Activated T-cell treated with anti-CD3 and anti-CD28 coated beads, Interleukin-2, amount 50 U/mL, for 24 hours (primary cell): ENCODE measurements around the gene TOB2.
"Not testable (repeated sequence)": the region's sequence is repeated elsewhere in the genome, so short reads cannot be mapped to it uniquely, and the experiment has no call there.

Experiments
- DNase-seq: peaks from one replicate; pipeline ENCODE4 v3.0.0-alpha.2; 2020
- H3K27ac Mint-ChIP-seq: 2 replicates; pipeline ENCODE4 v1.8.0; 2020; ENCODE audit warnings: mild to moderate bottlenecking, mixed read lengths
- H3K27me3 Mint-ChIP-seq: 2 replicates; pipeline ENCODE4 v1.8.0; 2020; ENCODE audit warnings: mixed read lengths
- H3K36me3 Mint-ChIP-seq: 2 replicates; pipeline ENCODE4 v1.8.0; 2020; ENCODE audit warnings: low read depth, mixed read lengths
- H3K4me1 Mint-ChIP-seq: 2 replicates; pipeline ENCODE4 v1.8.0; 2020; ENCODE audit warnings: low read depth, mixed read lengths
- H3K4me3 Mint-ChIP-seq: 2 replicates; pipeline ENCODE4 v1.8.0; 2020; ENCODE audit warnings: mild to moderate bottlenecking, moderate library complexity, mixed read lengths
- H3K9me3 Mint-ChIP-seq: 2 replicates; pipeline ENCODE4 v1.8.0; 2020; ENCODE audit warnings: mixed read lengths

The TOB2 gene

GRCh38 chr22:41445129-41446056, 1.2 kb downstream of the TOB2 start:
- Mint-ChIP-seq H3K27me3 (no peaks in the 10 kb centered on the region), H3K27ac (peak overlapping the region; percentile 95), H3K36me3 (peaks cover 69% of the 10 kb centered on the region), H3K4me1 (peaks cover 24% of the 10 kb centered on the region), H3K4me3 (peak overlapping the region; percentile 92), H3K9me3 (no peaks in the 10 kb centered on the region)
- peak; percentile 52 for DNase-seq

DNA sequence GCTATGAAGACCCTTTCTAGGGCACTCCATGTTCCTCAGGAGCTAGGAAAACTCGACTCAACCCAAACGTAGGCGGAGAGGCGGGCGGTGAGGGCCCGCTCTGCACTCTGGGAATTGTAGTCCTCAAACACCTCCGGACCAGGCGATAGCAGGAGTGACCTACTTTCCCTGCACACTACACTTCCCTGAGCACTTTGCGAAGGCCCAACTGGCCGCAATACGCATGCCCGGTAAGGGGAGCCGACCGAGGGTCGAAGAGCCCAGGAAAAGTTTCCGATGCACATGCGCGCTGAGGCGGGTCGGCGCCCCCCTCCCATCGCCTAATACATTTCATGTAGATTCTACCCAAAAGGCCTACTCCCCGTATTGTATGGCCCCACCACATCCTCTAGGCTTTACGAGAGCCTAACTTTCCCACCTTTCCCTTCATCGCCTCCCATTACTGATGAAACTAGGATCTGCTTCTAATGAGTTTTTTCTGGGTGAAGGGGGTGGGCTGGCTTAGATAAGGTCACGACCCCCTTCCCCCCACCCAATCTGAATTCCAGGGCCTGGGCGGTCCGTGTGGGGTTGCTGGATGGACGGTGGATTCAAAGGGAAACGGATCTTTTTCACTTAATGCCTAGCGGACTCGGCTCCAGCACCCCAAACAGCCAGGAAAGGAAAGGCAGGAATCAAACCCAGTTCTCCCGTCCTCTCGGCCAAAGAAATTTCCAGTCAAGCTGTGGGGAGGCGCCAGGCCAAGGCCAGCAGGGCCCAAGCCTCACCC, 2.1 kb downstream of the TOB2 start:
- peak; percentile 88 for DNase-seq
- Mint-ChIP-seq H3K27ac (peak overlapping the region; percentile 95), H3K4me3 (peak overlapping the region; percentile 92), H3K9me3 (no peaks in the 10 kb centered on the region), H3K4me1 (peaks cover 27% of the 10 kb centered on the region), H3K27me3 (no peaks in the 10 kb centered on the region), H3K36me3 (peaks cover 75% of the 10 kb centered on the region)

GRCh38 chr22:41442240-41442792, 4.3 kb downstream of the TOB2 start:
- Mint-ChIP-seq H3K4me1 (peaks cover 26% of the 10 kb centered on the region), H3K36me3 (peaks cover 85% of the 10 kb centered on the region), H3K27ac (peak overlapping the region; percentile 32), H3K27me3 (no peaks in the 10 kb centered on the region), H3K9me3 (no peaks in the 10 kb centered on the region), H3K4me3 (peak overlapping the region; percentile 92)
- DNase-seq, result no peak

DNA sequence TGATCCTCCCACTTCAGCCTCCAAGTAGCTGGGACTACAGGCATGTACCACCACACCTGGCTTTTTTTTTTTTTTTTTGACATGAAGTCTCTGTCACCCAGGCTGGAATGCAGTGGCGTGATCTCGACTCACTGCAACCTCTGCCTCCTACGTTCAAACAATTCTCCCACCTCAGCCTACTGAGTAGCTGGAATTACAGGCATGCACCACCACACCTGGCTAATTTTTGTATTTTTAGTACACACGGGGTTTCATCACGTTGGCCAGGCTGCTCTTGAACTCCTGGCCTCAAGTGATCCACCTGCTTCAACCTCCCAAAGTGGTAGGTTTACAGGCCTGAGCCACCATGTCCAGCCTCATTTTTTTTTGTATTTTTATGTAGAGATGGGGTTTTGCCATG, 6.1 kb downstream of the TOB2 start:
- DNase-seq, H3K9me3 Mint-ChIP-seq, H3K27me3 Mint-ChIP-seq, H3K4me3 Mint-ChIP-seq: not testable (repeated sequence)
- Mint-ChIP-seq H3K27ac (peak overlapping the region; percentile 63), H3K36me3 (peaks cover 89% of the 10 kb centered on the region), H3K4me1 (peaks cover 34% of the 10 kb centered on the region)

DNA sequence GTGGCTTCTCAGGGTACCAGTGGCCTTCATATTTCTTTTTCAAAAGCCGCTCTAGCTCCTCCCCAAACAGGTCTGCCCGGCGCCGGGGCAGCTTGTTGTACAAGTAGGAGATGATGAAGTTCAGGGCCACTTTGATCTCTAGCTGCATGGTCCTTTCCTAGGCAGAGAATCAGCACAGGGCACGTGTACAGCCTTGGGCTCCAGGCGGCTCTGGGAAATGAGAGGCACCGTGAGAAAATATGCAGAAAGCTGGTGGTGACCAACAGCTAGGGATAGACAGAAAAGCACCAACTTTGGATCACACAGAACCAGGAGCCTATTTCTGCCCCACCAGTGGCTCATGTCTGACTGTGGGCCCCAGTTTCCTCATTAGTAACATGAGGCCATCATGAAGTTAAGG, 9.4 kb downstream of the TOB2 start:
- Mint-ChIP-seq H3K4me1 (peaks cover 22% of the 10 kb centered on the region), H3K27ac (peak overlapping the region; percentile 26), H3K27me3 (no peaks in the 10 kb centered on the region), H3K4me3 (no peak overlapping the region), H3K36me3 (peaks cover 85% of the 10 kb centered on the region), H3K9me3 (no peaks in the 10 kb centered on the region)
- DNase-seq, result no peak

DNA sequence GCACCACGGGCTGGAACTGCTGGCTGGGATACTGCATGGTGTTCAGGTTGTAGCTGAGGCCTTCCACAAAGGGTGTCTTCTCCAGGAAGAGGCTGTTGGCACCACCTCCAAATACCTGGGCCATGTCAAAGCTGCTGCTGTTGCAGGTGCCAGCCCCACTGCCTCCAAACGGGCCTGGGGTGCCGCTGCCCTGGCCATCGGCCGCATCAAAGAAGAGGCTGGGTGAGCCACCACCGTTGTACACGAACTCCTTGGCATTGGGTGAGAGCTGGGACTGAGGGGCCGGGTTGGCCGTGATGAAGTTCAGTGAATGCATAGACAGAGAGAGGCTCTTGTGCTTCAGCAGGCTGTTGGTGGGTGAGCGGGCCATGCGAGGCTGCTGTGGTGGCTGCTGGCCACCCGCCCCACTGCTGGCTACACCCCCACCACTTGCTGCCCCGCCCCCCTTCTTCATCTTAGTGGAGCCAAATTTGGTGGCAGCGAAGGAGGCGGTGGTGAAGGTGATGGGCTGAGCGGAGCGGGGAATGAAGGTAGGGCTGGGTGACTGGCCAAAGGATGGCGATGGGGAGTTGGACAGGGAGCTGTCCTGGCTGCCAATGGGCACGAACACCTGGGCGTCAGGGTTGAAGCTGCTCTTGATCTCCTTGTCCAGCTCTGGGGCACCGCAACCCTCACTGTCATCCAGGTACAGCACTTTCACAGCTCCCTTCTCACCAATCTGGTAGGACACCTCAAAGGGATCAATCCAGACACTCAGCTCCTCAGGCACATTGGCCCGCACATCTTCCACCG, 10.1 kb downstream of the TOB2 start:
- no peak for DNase-seq
- Mint-ChIP-seq H3K4me1 (peaks cover 20% of the 10 kb centered on the region), H3K27me3 (no peaks in the 10 kb centered on the region), H3K36me3 (peaks cover 83% of the 10 kb centered on the region), H3K27ac (peak overlapping the region; percentile 67), H3K4me3 (no peak overlapping the region), H3K9me3 (no peaks in the 10 kb centered on the region)

- DNase-seq, result no peak
- no peaks in the 10 kb centered on the region for H3K27me3 Mint-ChIP-seq
- no peaks in the 10 kb centered on the region for H3K9me3 Mint-ChIP-seq
- H3K4me1 Mint-ChIP-seq, result peaks cover 19% of the 10 kb centered on the region
- peaks cover 83% of the 10 kb centered on the region for H3K36me3 Mint-ChIP-seq
- peak overlapping the region; percentile 61 for H3K27ac Mint-ChIP-seq
- no peak overlapping the region for H3K4me3 Mint-ChIP-seq
Measured at GRCh38 chr22:41435560-41435959, 11.0 kb downstream of the TOB2 start.

GRCh38 chr22:41434361-41435003, 12.1 kb downstream of the TOB2 start:
- H3K36me3 Mint-ChIP-seq, result peaks cover 78% of the 10 kb centered on the region
- H3K4me1 Mint-ChIP-seq, result peaks cover 16% of the 10 kb centered on the region
- H3K27me3 Mint-ChIP-seq, DNase-seq, H3K4me3 Mint-ChIP-seq, H3K9me3 Mint-ChIP-seq: not testable (repeated sequence)
- H3K27ac Mint-ChIP-seq, result peak overlapping the region; percentile 62

- not testable (repeated sequence) for DNase-seq, H3K4me3 Mint-ChIP-seq, H3K9me3 Mint-ChIP-seq, H3K27me3 Mint-ChIP-seq
- Mint-ChIP-seq H3K36me3 (peaks cover 68% of the 10 kb centered on the region), H3K4me1 (peaks cover 10% of the 10 kb centered on the region), H3K27ac (peak overlapping the region; percentile 33)
Measured at GRCh38 chr22:41433480-41433879, 13.1 kb downstream of the TOB2 start.

DNA sequence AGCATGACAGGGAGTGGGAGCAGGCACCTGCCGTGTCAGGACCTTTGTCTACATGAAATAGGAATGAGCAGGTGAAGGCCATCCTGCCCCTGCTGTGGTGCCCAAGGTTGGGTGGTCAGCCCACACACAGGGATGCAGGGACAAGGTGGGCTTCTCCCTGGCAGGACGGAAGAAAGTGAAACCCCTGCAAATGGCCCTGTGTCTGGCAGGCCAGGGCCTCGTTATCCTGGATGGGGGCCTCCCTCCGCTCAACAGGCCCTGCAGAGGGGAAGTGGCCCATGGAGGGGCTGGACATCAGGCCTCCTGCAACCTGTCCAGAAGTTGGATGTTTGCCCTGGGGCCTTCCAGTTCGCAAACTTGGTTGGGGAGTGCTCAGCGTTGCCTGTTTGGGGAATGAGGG, 14.9 kb downstream of the TOB2 start:
- peaks cover 62% of the 10 kb centered on the region for H3K36me3 Mint-ChIP-seq
- peaks cover 9% of the 10 kb centered on the region for H3K4me1 Mint-ChIP-seq
- no peaks in the 10 kb centered on the region for H3K9me3 Mint-ChIP-seq
- H3K4me3 Mint-ChIP-seq, result no peak overlapping the region
- H3K27me3 Mint-ChIP-seq, result no peaks in the 10 kb centered on the region
- no peak for DNase-seq
- H3K27ac Mint-ChIP-seq, result peak overlapping the region; percentile 58

GRCh38 chr22:41429951-41430332, 16.7 kb downstream of the TOB2 start:
- Mint-ChIP-seq H3K9me3 (no peaks in the 10 kb centered on the region), H3K4me1 (peaks cover 14% of the 10 kb centered on the region), H3K4me3 (no peak overlapping the region)

DNA sequence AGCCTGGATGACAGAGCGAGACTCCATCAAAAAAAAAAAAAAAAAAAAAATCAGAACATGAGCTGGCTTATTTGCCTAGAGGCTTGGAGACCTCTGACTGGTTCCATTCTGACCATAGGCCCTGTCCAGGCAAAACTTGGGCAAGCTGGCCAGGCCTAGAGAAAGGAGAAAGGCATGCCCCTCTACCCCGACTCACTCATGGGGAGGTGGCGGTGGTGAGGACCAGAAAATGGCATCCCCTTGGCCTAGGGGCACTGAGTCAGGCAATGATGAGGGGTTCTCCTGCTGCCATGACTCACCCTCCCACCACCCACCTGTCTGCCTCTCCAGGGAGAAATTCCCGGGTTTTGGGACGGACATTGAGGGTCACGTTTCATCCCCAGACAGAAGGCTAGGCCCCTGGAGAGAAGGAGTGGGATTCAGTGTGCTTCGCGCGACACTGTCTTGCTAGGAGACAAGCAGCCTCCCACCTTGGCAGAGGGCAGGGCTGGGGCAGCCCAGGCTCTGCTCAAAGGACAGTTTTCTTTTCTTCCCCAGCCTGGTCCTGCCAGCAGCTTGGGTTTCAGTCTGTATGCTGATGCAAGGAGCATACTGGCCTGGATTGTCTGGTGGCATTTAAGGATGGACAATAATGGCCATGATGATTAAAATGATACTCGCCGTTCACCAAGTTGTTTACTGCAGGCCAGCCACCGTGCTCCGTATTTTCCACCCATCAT, 17.2 kb downstream of the TOB2 start:
- Mint-ChIP-seq H3K27me3 (no peaks in the 10 kb centered on the region), H3K9me3 (no peaks in the 10 kb centered on the region), H3K27ac (no peak overlapping the region), H3K36me3 (peaks cover 56% of the 10 kb centered on the region), H3K4me3 (no peak overlapping the region), H3K4me1 (peaks cover 14% of the 10 kb centered on the region)
- DNase-seq, result no peak

More at GRCh38 chr22:41429951-41430332, 16.7 kb downstream of the TOB2 start:
- no peak overlapping the region for H3K27ac Mint-ChIP-seq
- no peak for DNase-seq
- H3K27me3 Mint-ChIP-seq, result no peaks in the 10 kb centered on the region
- H3K36me3 Mint-ChIP-seq, result peaks cover 58% of the 10 kb centered on the region

- peaks cover 15% of the 10 kb centered on the region for H3K4me1 Mint-ChIP-seq
- DNase-seq, result no peak
- H3K9me3 Mint-ChIP-seq, result no peaks in the 10 kb centered on the region
- peaks cover 44% of the 10 kb centered on the region for H3K36me3 Mint-ChIP-seq
- peak overlapping the region; percentile 84 for H3K27ac Mint-ChIP-seq
- H3K4me3 Mint-ChIP-seq, result no peak overlapping the region
- H3K27me3 Mint-ChIP-seq, result no peaks in the 10 kb centered on the region
Measured at GRCh38 chr22:41425660-41426365, 20.8 kb downstream of the TOB2 start.
